Measurements from ENCODE around the gene NME5. TPM values are rescaled to one million over a fixed set of nuclear protein-coding genes. Genes with fewer than 3 reads are reported as not detected.

NME5 gene
- total RNA-seq, 2 experiments from 2014 or later: not detected

- H3K4me3 Mint-ChIP-seq: no peak overlapping the region
- H3K36me3 Mint-ChIP-seq: no peaks in the 10 kb centered on the region
- H3K9me3 Mint-ChIP-seq: no peaks in the 10 kb centered on the region
- H3K27me3 Mint-ChIP-seq: peaks cover 5% of the 10 kb centered on the region
- intact Hi-C loops (cut with micrococcal nuclease): no loop called here
- H3K27ac Mint-ChIP-seq: no peak overlapping the region
- CTCF ChIA-PET: interaction anchor here (0.7 to 2.9 kb wide), 5 partner anchors 46 to 728 kb away, joined by 3 to 25 read pairs (median 4); no protein-coding TSS in a partner anchor
- POLR2A ChIA-PET: no interaction called here
- DNase-seq: no peak
- H3K4me1 Mint-ChIP-seq (ENCODE audit: low read depth): peaks cover 2% of the 10 kb centered on the region
Measured at GRCh38 chr5:138129347-138129746, 9.9 kb downstream of the NME5 start.

GRCh38 chr5:138128334-138128733 is 10.9 kb downstream of the NME5 start:
- no peak overlapping the region for H3K4me3 Mint-ChIP-seq
- H3K27ac Mint-ChIP-seq: no peak overlapping the region
- CTCF ChIA-PET: interaction anchor here (1.0 to 2.9 kb wide), 3 partner anchors 47 to 499 kb away, joined by 3 to 25 read pairs (median 4); no protein-coding TSS in a partner anchor
- H3K9me3 Mint-ChIP-seq: no peaks in the 10 kb centered on the region
- H3K36me3 Mint-ChIP-seq: no peaks in the 10 kb centered on the region
- POLR2A ChIA-PET: no interaction called here
- peaks cover 2% of the 10 kb centered on the region for H3K4me1 Mint-ChIP-seq (ENCODE audit: low read depth)
- intact Hi-C loops (cut with micrococcal nuclease): no loop called here
- H3K27me3 Mint-ChIP-seq: peaks cover 3% of the 10 kb centered on the region
- no peak for DNase-seq

GRCh38 chr5:138115254-138115653 is 24.0 kb downstream of the NME5 start:
- H3K4me3 Mint-ChIP-seq: no peak overlapping the region
- H3K27me3 Mint-ChIP-seq: no peaks in the 10 kb centered on the region
- no peaks in the 10 kb centered on the region for H3K4me1 Mint-ChIP-seq (ENCODE audit: low read depth)
- H3K9me3 Mint-ChIP-seq: no peaks in the 10 kb centered on the region
- no peak for DNase-seq
- CTCF ChIA-PET: no interaction called here
- no peak overlapping the region for H3K27ac Mint-ChIP-seq
- H3K36me3 Mint-ChIP-seq: no peaks in the 10 kb centered on the region
- intact Hi-C loops (cut with micrococcal nuclease): no loop called here
- POLR2A ChIA-PET: no interaction called here

GRCh38 chr5:138111937-138112336 is 27.3 kb downstream of the NME5 start:
- ChIA-PET POLR2A (no interaction called here), CTCF (no interaction called here)
- no peak for DNase-seq
- intact Hi-C loops (cut with micrococcal nuclease): no loop called here
- H3K9me3 Mint-ChIP-seq: no peaks in the 10 kb centered on the region
- no peaks in the 10 kb centered on the region for H3K4me1 Mint-ChIP-seq (ENCODE audit: low read depth)
- H3K27ac Mint-ChIP-seq: no peak overlapping the region
- no peaks in the 10 kb centered on the region for H3K36me3 Mint-ChIP-seq
- no peak overlapping the region for H3K4me3 Mint-ChIP-seq
- H3K27me3 Mint-ChIP-seq: no peaks in the 10 kb centered on the region

- Mint-ChIP-seq H3K27me3 (no peaks in the 10 kb centered on the region), H3K4me1 (ENCODE audit: low read depth) (no peaks in the 10 kb centered on the region), H3K27ac (no peak overlapping the region), H3K9me3 (no peaks in the 10 kb centered on the region), H3K4me3 (no peak overlapping the region), H3K36me3 (no peaks in the 10 kb centered on the region)
- CTCF ChIA-PET: interaction anchor here (1.6 kb wide), 1 partner anchor 8 kb away, joined by 3 read pairs; no protein-coding TSS in a partner anchor
- DNase-seq: no peak
- intact Hi-C loops (cut with micrococcal nuclease): no loop called here
- POLR2A ChIA-PET: no interaction called here
Measured at GRCh38 chr5:138111181-138111580, 28.0 kb downstream of the NME5 start.

- Mint-ChIP-seq H3K4me3 (no peak overlapping the region), H3K9me3 (no peaks in the 10 kb centered on the region), H3K27me3 (no peaks in the 10 kb centered on the region), H3K36me3 (no peaks in the 10 kb centered on the region), H3K27ac (no peak overlapping the region), H3K4me1 (ENCODE audit: low read depth) (no peaks in the 10 kb centered on the region)
- intact Hi-C loops (cut with micrococcal nuclease): no loop called here
- CTCF ChIA-PET: interaction anchor here (1.6 kb wide), 1 partner anchor 8 kb away, joined by 3 read pairs; no protein-coding TSS in a partner anchor
- DNase-seq: no peak
- POLR2A ChIA-PET: no interaction called here
Measured at GRCh38 chr5:138110266-138110963, 28.8 kb downstream of the NME5 start.

- Mint-ChIP-seq H3K27ac (no peak overlapping the region), H3K27me3 (no peaks in the 10 kb centered on the region), H3K36me3 (no peaks in the 10 kb centered on the region), H3K4me1 (ENCODE audit: low read depth) (no peaks in the 10 kb centered on the region), H3K9me3 (no peaks in the 10 kb centered on the region), H3K4me3 (no peak overlapping the region)
- intact Hi-C loops (cut with micrococcal nuclease): no loop called here
- CTCF ChIA-PET: interaction anchor here (1.6 kb wide), 1 partner anchor 9 kb away, joined by 3 read pairs; no protein-coding TSS in a partner anchor
- DNase-seq: no peak
- POLR2A ChIA-PET: no interaction called here
Measured at GRCh38 chr5:138109463-138110265, 29.6 kb downstream of the NME5 start.

GRCh38 chr5:138107213-138107612 is 32.0 kb downstream of the NME5 start:
- ChIA-PET POLR2A (no interaction called here), CTCF (interaction anchor here (0.7 to 1.2 kb wide), 2 partner anchors 14 to 26 kb away, joined by 3 read pairs; no protein-coding TSS in a partner anchor)
- H3K4me1 Mint-ChIP-seq (ENCODE audit: low read depth): no peaks in the 10 kb centered on the region
- H3K9me3 Mint-ChIP-seq: no peaks in the 10 kb centered on the region
- no peaks in the 10 kb centered on the region for H3K27me3 Mint-ChIP-seq
- DNase-seq: no peak
- H3K4me3 Mint-ChIP-seq: no peak overlapping the region
- no peaks in the 10 kb centered on the region for H3K36me3 Mint-ChIP-seq
- no peak overlapping the region for H3K27ac Mint-ChIP-seq
- intact Hi-C loops (cut with micrococcal nuclease): no loop called here

- intact Hi-C loops (cut with micrococcal nuclease): no loop called here
- Mint-ChIP-seq H3K4me1 (ENCODE audit: low read depth) (no peaks in the 10 kb centered on the region), H3K27ac (no peak overlapping the region), H3K9me3 (no peaks in the 10 kb centered on the region), H3K36me3 (no peaks in the 10 kb centered on the region), H3K4me3 (no peak overlapping the region), H3K27me3 (no peaks in the 10 kb centered on the region)
- CTCF ChIA-PET: no interaction called here
- DNase-seq: no peak
- POLR2A ChIA-PET: no interaction called here
Measured at GRCh38 chr5:138105709-138106108, 33.5 kb downstream of the NME5 start.

GRCh38 chr5:138103319-138103637 is 36.0 kb downstream of the NME5 start:
- intact Hi-C loops (cut with micrococcal nuclease): no loop called here
- peaks cover 5% of the 10 kb centered on the region for H3K27me3 Mint-ChIP-seq
- H3K4me1 Mint-ChIP-seq (ENCODE audit: low read depth): no peaks in the 10 kb centered on the region
- no peaks in the 10 kb centered on the region for H3K9me3 Mint-ChIP-seq
- DNase-seq: no peak
- POLR2A ChIA-PET: no interaction called here
- no peak overlapping the region for H3K27ac Mint-ChIP-seq
- no peaks in the 10 kb centered on the region for H3K36me3 Mint-ChIP-seq
- no peak overlapping the region for H3K4me3 Mint-ChIP-seq
- CTCF ChIA-PET: interaction anchor here (0.6 to 1.7 kb wide), 2 partner anchors 26 to 35 kb away, joined by 3 to 6 read pairs; no protein-coding TSS in a partner anchor

GRCh38 chr5:138102454-138103318 is 36.5 kb downstream of the NME5 start:
- POLR2A ChIA-PET: no interaction called here
- Mint-ChIP-seq H3K27ac (no peak overlapping the region), H3K4me1 (ENCODE audit: low read depth) (no peaks in the 10 kb centered on the region), H3K27me3 (peaks cover 5% of the 10 kb centered on the region), H3K4me3 (no peak overlapping the region), H3K36me3 (no peaks in the 10 kb centered on the region), H3K9me3 (no peaks in the 10 kb centered on the region)
- intact Hi-C loops (cut with micrococcal nuclease): no loop called here
- DNase-seq: no peak
- CTCF ChIA-PET: interaction anchor here (0.6 to 1.7 kb wide), 4 partner anchors 25 to 35 kb away, joined by 3 to 6 read pairs (median 4); no protein-coding TSS in a partner anchor
